Mesenchymal stem cell (in vitro differentiated cells and primary cell): ENCODE measurements around the gene PLEKHH1.
"Not testable (repeated sequence)": the region's sequence is repeated elsewhere in the genome, so short reads cannot be mapped to it uniquely, and the experiment has no call there.

Experiments
- DNase-seq: peaks from one replicate; pipeline ENCODE4 v3.0.0-alpha.2; 2013
- H2AFZ ChIP-seq: one replicate; pipeline ENCODE4 v1.6.1; 2013; ENCODE audit warnings: low read depth, mild to moderate bottlenecking, control low read depth, inconsistent platforms, low read length, moderate library complexity
- H2AK5ac ChIP-seq: 2 replicates; pipeline ENCODE4 v1.6.1; 2013; ENCODE audit warnings: low read length, moderate library complexity, mild to moderate bottlenecking, inconsistent platforms; ENCODE audit not compliant: severe bottlenecking
- H2BK120ac ChIP-seq: one replicate; pipeline ENCODE4 v1.6.1; 2013; ENCODE audit warnings: low read depth, mild to moderate bottlenecking, inconsistent platforms, low read length, moderate library complexity
- H2BK12ac ChIP-seq, 2 experiments: one replicate each; pipeline ENCODE4 v1.6.1; 2013; ENCODE audit warnings: inconsistent platforms in 2 of 2, low read length in 2 of 2, mild to moderate bottlenecking in 2 of 2, moderate library complexity in 2 of 2, control low read depth in 1 of 2
- H2BK15ac ChIP-seq: one replicate; pipeline ENCODE4 v1.6.1; 2013; ENCODE audit warnings: mild to moderate bottlenecking, low read depth, inconsistent platforms; ENCODE audit not compliant: poor library complexity, severe bottlenecking
- H2BK5ac ChIP-seq: 2 replicates; pipeline ENCODE4 v1.6.1; 2013; ENCODE audit warnings: low read depth, mild to moderate bottlenecking, low read length, control low read depth, inconsistent platforms; ENCODE audit not compliant: poor library complexity, severe bottlenecking
- H3K14ac ChIP-seq, 2 experiments: one replicate each; pipeline ENCODE4 v1.6.1; 2013; ENCODE audit warnings: inconsistent platforms in 2 of 2, low read length in 2 of 2, control low read depth in 1 of 2, mild to moderate bottlenecking in 1 of 2, moderate library complexity in 1 of 2
- H3K18ac ChIP-seq, 2 experiments: one replicate each; pipeline ENCODE4 v1.6.1; 2013; ENCODE audit warnings: inconsistent platforms in 2 of 2, low read length in 2 of 2, control low read depth in 1 of 2, low read depth in 1 of 2, mild to moderate bottlenecking in 1 of 2
- H3K23ac ChIP-seq, 2 experiments: one replicate each; pipeline ENCODE4 v1.6.1; 2013; ENCODE audit warnings: inconsistent platforms in 2 of 2, low read length in 2 of 2, mild to moderate bottlenecking in 2 of 2, moderate library complexity in 2 of 2, control low read depth in 1 of 2
- H3K27ac ChIP-seq: 2 replicates; pipeline ENCODE4 v1.5.1; 2013; ENCODE audit warnings: mild to moderate bottlenecking, moderate library complexity, low read length, control low read depth, inconsistent platforms; ENCODE audit not compliant: poor library complexity, severe bottlenecking
- H3K27me3 ChIP-seq, 2 experiments: 2 replicates each; pipeline versions ENCODE4 v1.6.1 to v1.7.0; 2013; ENCODE audit warnings: low read length in 2 of 2, mild to moderate bottlenecking in 2 of 2, moderate library complexity in 2 of 2, control low read depth in 1 of 2, inconsistent platforms in 1 of 2; ENCODE audit not compliant: control insufficient read depth in 1 of 2, insufficient read depth in 1 of 2
- H3K36me3 ChIP-seq, 2 experiments: 2 replicates each; pipeline versions ENCODE4 v1.6.1 to v1.7.0; 2013; ENCODE audit warnings: low read length in 2 of 2, control low read depth in 1 of 2, inconsistent platforms in 1 of 2, low read depth in 1 of 2, mild to moderate bottlenecking in 1 of 2; ENCODE audit not compliant: insufficient read depth in 2 of 2, control insufficient read depth in 1 of 2
- H3K4ac ChIP-seq, 2 experiments: one replicate each; pipeline ENCODE4 v1.6.1; 2013; ENCODE audit warnings: inconsistent platforms in 2 of 2, low read length in 2 of 2, mild to moderate bottlenecking in 2 of 2, moderate library complexity in 2 of 2, control low read depth in 1 of 2, low read depth in 1 of 2
- H3K4me1 ChIP-seq: 2 replicates; pipeline ENCODE4 v1.6.1; 2013; ENCODE audit warnings: low read depth, low read length, control low read depth; ENCODE audit not compliant: control insufficient read depth, insufficient read depth
- H3K4me2 ChIP-seq: 2 replicates; pipeline ENCODE4 v1.6.1; 2013; ENCODE audit warnings: low read length, mild to moderate bottlenecking, inconsistent platforms; ENCODE audit not compliant: poor library complexity, severe bottlenecking
- H3K4me3 ChIP-seq, 2 experiments: 2 replicates each; pipeline versions ENCODE4 v1.5.1 to v1.7.0; 2013; ENCODE audit warnings: low read length in 2 of 2, mild to moderate bottlenecking in 2 of 2, control low read depth in 1 of 2, low read depth in 1 of 2; ENCODE audit not compliant: insufficient read depth in 1 of 2
- H3K79me1 ChIP-seq: replicated peaks from 2 replicates; pipeline ENCODE4 v1.6.1; 2013; ENCODE audit warnings: mild to moderate bottlenecking, control low read depth, low read length, inconsistent platforms; ENCODE audit not compliant: poor library complexity, severe bottlenecking
- H3K9ac ChIP-seq: 2 replicates; pipeline ENCODE4 v1.7.0; 2013; ENCODE audit warnings: mild to moderate bottlenecking, low read length, moderate library complexity
- H3K9me3 ChIP-seq: 2 replicates; pipeline ENCODE4 v1.7.0; 2013; ENCODE audit warnings: mild to moderate bottlenecking, low read length; ENCODE audit not compliant: control insufficient read depth
- H4K8ac ChIP-seq: one replicate; pipeline ENCODE4 v1.6.1; 2013; ENCODE audit warnings: inconsistent platforms, mild to moderate bottlenecking, low read length, moderate library complexity
- H4K91ac ChIP-seq: one replicate; pipeline ENCODE4 v1.6.1; 2013; ENCODE audit warnings: mild to moderate bottlenecking, low read length, inconsistent platforms
- WGBS: methylation state at CpG from one replicate; pipeline ENCODE4 v1.1.7; 2013; ENCODE audit warnings: mixed read lengths; 5-methylcytosine and 5-hydroxymethylcytosine counted together

PLEKHH1 gene

DNA sequence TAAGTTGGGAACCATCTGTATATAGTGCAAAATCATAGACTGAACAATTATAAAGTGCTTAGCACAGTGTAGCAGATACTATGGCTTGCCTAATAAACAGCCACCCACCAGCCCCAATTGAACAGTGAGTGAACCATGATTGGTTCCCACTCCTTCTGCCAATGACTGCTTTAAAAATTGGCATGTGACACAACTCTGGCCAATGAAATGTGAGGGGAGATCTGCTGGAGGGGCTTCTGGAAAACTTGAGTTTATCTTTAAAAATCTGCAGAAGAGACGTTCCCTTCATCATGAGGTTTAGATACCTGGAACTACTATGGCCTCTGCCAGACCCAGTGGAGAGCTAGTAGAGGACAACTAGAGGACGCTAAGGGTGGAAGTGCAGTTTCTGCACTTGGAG lies 62.3 kb downstream of the PLEKHH1 start:
- no peak overlapping the region for H3K4me2 ChIP-seq

DNA sequence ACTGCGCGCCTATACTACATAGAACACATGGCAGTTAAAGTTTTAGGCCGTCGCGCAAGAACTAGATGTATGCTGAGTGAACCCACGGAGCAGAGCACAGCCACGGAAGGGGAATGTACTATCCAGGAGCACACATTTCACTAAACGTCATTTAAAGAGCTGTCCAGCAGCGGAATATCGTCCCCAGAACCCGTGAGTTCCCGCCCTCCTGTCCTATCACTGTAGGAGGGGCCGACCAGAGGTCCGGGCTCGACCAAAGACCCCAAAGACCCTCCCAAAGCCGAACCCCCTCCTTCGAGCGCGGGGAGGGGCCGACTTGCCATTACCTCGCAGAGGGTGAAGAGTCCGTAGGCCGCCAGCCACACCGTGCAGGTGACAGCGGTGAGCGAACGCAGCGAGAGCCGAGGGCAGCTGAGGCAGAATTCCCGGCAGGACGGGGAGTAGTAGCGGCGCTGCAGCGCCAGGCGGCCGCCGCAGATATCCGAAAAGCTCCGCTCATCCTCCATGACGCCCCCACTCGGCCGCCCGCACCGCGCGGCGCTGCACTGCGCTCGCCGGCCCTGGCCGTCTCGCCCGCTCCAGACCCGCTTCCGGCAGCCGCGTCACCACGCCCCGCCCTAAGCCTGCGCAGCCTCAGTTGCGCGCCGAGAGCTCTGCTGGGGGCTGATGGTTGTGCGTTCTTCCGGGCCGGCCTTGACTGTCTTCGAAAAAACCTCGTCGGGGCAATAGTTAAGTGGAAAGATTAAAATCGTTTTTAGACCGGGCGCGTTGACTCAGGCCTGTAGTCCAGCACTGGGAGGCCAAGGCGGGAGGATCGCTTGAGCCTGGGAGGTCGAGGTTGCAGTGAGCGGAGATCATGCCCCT lies 66.8 kb downstream of the PLEKHH1 start, which contains the start of gene PIGH:
PIGH (minus strand) TSS at position 571 of the 864 bp plus-strand sequence; CDS start at position 506, 65 bp downstream.
- H3K14ac ChIP-seq: peak within 1 kb of the TSS in 1 of 2 experiments; percentile 81
- H3K9ac ChIP-seq: peak within 1 kb of the TSS; percentile 89
- peak within 1 kb of the TSS; percentile 6 for H2BK15ac ChIP-seq
- H3K4me1 ChIP-seq: peaks cover 8% of the 10 kb centered on the region
- peak within 1 kb of the TSS; percentile 94 for H3K4me3 ChIP-seq
- H3K23ac ChIP-seq: no peak within 1 kb of the TSS
- H3K27ac ChIP-seq: peak within 1 kb of the TSS; percentile 59
- no peak within 1 kb of the TSS for H2AK5ac ChIP-seq
- peak within 1 kb of the TSS; percentile 14 for H4K91ac ChIP-seq
- H3K4me2 ChIP-seq: peak within 1 kb of the TSS; percentile 90
- WGBS: 8% methylated on average over 76 of the region's 77 CpGs
- H2BK5ac ChIP-seq: no peak within 1 kb of the TSS
- peak within 1 kb of the TSS; percentile 71 to 93 for H3K4ac ChIP-seq
- H4K8ac ChIP-seq: peak within 1 kb of the TSS; percentile 82
- peak within 1 kb of the TSS; percentile 74 to 82 for H3K18ac ChIP-seq
- no peaks in the 10 kb centered on the region for H3K36me3 ChIP-seq
- H3K9me3 ChIP-seq: no peaks in the 10 kb centered on the region
- H2BK120ac ChIP-seq: no peak within 1 kb of the TSS
- peak; percentile 86 for DNase-seq
- H2AFZ ChIP-seq: peak within 1 kb of the TSS; percentile 99
- H3K27me3 ChIP-seq: no peaks in the 10 kb centered on the region
- H3K79me1 ChIP-seq: peaks cover 12% of the 10 kb centered on the region
- peak within 1 kb of the TSS in 1 of 2 experiments; percentile 76 for H2BK12ac ChIP-seq

More for the DNA sequence above, 62.3 kb downstream of the PLEKHH1 start:
- Histone ChIP-seq H3K23ac (no peak overlapping the region), H3K14ac (no peak overlapping the region), H3K4me3 (no peak overlapping the region), H3K79me1 (peaks cover 12% of the 10 kb centered on the region), H2AK5ac (no peak overlapping the region), H3K4ac (no peak overlapping the region), H3K27ac (no peak overlapping the region), H2AFZ (no peak overlapping the region), H3K9ac (no peak overlapping the region), H3K9me3 (no peaks in the 10 kb centered on the region), H2BK120ac (no peak overlapping the region), H3K27me3 (no peaks in the 10 kb centered on the region), H2BK15ac (no peak overlapping the region), H2BK12ac (no peak overlapping the region), H3K4me1 (peaks cover 5% of the 10 kb centered on the region), H2BK5ac (no peak overlapping the region), H3K18ac (no peak overlapping the region), H4K8ac (no peak overlapping the region), H3K36me3 (peaks cover 9 to 18% of the 10 kb centered on the region in 2 experiments), H4K91ac (no peak overlapping the region)
- 91% methylated on average over 2 of the region's 2 CpGs for WGBS
- DNase-seq: no peak

DNA sequence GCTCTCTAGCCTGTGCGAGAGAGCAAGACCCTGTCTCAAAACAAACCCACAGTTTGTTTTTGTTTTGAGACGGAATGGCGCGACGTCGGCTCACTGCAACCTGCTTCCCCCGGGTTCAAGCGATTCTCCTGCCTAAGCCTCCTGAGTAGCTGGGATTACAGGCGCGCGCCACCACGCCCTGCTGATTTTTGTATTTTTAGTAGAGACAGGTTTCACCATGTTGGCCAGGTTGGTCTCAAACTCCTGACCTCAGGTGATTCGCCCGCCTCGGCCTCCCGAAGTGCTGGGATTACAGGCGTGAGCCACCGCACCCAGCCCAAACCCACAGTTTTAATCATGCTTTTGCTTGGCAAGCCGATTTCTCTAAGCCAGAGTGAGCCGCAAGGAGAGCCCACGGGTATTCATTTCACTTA lies 67.5 kb downstream of the PLEKHH1 start:
- H2BK5ac ChIP-seq, H3K4me1 ChIP-seq, H3K36me3 ChIP-seq, DNase-seq, H3K4me2 ChIP-seq, H3K23ac ChIP-seq, H3K14ac ChIP-seq, H3K27me3 ChIP-seq, H2BK12ac ChIP-seq, H2BK120ac ChIP-seq, H3K79me1 ChIP-seq, H3K9me3 ChIP-seq, H2AK5ac ChIP-seq: not testable (repeated sequence)
- 94% methylated on average over 21 of the region's 21 CpGs for WGBS
- peak overlapping the region; percentile 94 for H3K4me3 ChIP-seq
- peak overlapping the region; percentile 71 to 93 for H3K4ac ChIP-seq
- peak overlapping the region; percentile 46 for H3K27ac ChIP-seq
- H4K8ac ChIP-seq: peak overlapping the region; percentile 82
- peak overlapping the region; percentile 89 for H3K9ac ChIP-seq
- H4K91ac ChIP-seq: peak overlapping the region; percentile 14
- H2BK15ac ChIP-seq: peak overlapping the region; percentile 6
- H3K18ac ChIP-seq: peak overlapping the region in 1 of 2 experiments; percentile 82
- peak overlapping the region; percentile 96 for H2AFZ ChIP-seq

DNA sequence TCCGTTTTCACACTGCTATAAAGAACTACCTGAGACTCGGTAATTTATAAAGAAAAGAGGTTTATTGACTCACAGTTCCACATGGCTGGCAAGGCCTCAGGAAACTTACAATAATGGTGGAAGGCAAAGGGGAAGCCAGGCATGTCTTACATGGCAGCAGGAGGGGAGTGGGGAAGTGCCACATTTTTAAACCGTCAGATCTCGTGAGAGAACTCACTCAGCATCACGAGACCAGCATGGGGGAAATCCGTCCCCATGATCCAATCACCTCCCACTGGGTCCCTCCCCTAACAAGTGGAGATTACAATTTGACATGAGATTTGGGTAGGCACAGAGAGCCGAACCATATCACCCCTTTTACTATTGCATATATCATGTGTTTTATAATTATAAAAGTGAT lies 69.0 kb downstream of the PLEKHH1 start:
- no peak overlapping the region for H4K8ac ChIP-seq

More for the DNA sequence above, 69.0 kb downstream of the PLEKHH1 start:
- Histone ChIP-seq H3K4me2 (no peak overlapping the region), H3K27me3 (no peaks in the 10 kb centered on the region), H3K4me1 (peaks cover 8% of the 10 kb centered on the region), H2BK5ac (no peak overlapping the region), H3K27ac (no peak overlapping the region), H3K79me1 (peaks cover 6% of the 10 kb centered on the region), H2BK120ac (no peak overlapping the region), H3K9ac (no peak overlapping the region), H3K36me3 (no peaks in the 10 kb centered on the region), H4K91ac (no peak overlapping the region), H3K4me3 (no peak overlapping the region), H3K9me3 (no peaks in the 10 kb centered on the region), H3K23ac (no peak overlapping the region), H3K4ac (no peak overlapping the region), H2AFZ (no peak overlapping the region), H3K14ac (no peak overlapping the region), H2BK15ac (no peak overlapping the region), H2BK12ac (no peak overlapping the region), H3K18ac (no peak overlapping the region), H2AK5ac (no peak overlapping the region)
- no peak for DNase-seq
- 78% methylated on average over 3 of the region's 7 CpGs for WGBS
